Activated naive CD8-positive, alpha-beta T cell treated with anti-CD3 and anti-CD28 coated beads for 36 hours (primary cell): ENCODE data around the gene MAP6. TPM values are rescaled to one million over a fixed set of nuclear protein-coding genes. Genes with fewer than 3 reads are reported as not detected.

ENCODE experiments used
- DNase-seq: peaks from one replicate; pipeline ENCODE4 v3.0.0; 2021
- H3K27ac Mint-ChIP-seq: one replicate; pipeline ENCODE4 v1.8.0; 2022; ENCODE audit warnings: mild to moderate bottlenecking, moderate library complexity, mixed read lengths
- H3K27me3 Mint-ChIP-seq: one replicate; pipeline ENCODE4 v1.8.0; 2022; ENCODE audit warnings: mild to moderate bottlenecking, mixed read lengths
- H3K36me3 Mint-ChIP-seq: one replicate; pipeline ENCODE4 v1.8.0; 2021; ENCODE audit warnings: mild to moderate bottlenecking, mixed read lengths
- H3K4me1 Mint-ChIP-seq: one replicate; pipeline ENCODE4 v1.8.0; 2021; ENCODE audit warnings: mixed read lengths
- H3K4me3 Mint-ChIP-seq: one replicate; pipeline ENCODE4 v1.8.0; 2022; ENCODE audit warnings: mild to moderate bottlenecking, moderate library complexity, mixed read lengths
- H3K9me3 Mint-ChIP-seq: one replicate; pipeline ENCODE4 v1.8.0; 2022; ENCODE audit warnings: mixed read lengths
- total RNA-seq, 2 experiments: library from RNA; stranded (reverse); gene quantifications; one replicate each; pipeline ENCODE4 v1.2.3, GENCODE V29; 2021

The MAP6 gene
- total RNA-seq, 2 experiments from 2014 or later = not detected

DNA sequence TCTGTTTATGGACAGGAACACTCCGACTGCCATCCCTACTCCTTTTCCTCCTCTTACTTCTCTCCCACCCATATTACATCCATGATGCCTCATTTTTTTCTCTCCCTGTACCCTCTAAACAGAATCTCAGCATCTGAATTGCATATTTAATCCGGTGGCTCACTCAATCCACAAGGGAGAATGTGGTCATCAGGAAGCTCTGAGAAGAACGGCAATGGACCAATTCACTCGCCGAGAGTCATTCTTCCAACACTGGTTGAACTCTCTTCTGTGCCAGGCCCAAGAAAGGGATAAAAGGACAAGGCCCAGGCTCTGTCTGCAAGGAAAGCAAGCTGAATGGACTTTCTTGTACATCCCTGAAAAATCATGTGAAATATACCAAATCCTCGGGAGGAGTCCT, 15.9 kb downstream of the MAP6 start:
- Mint-ChIP-seq H3K4me3 (no peak overlapping the region), H3K9me3 (no peaks in the 10 kb centered on the region), H3K27me3 (no peaks in the 10 kb centered on the region), H3K36me3 (no peaks in the 10 kb centered on the region), H3K4me1 (peaks cover 11% of the 10 kb centered on the region), H3K27ac (no peak overlapping the region)
- DNase-seq = no peak

DNA sequence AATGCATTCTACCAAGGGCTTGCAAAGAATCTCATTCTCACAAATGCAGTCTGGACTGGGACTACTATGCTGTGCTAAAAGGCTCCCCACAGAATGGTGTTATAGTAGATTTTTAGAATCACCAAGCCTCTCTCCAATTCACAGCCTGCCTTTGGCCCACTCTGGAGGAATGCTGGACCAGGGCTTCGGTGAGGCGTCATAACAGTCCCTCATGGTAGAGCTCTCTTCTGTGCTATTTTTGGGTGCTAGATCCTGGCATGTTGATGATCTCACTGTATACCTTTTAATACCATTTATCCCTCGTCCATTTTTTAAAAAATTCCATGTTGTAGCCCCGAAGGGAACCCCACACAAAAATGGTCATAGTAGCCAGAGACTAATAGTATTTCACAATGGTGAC, 17.6 kb downstream of the MAP6 start:
- peaks cover 11% of the 10 kb centered on the region for H3K4me1 Mint-ChIP-seq

DNA sequence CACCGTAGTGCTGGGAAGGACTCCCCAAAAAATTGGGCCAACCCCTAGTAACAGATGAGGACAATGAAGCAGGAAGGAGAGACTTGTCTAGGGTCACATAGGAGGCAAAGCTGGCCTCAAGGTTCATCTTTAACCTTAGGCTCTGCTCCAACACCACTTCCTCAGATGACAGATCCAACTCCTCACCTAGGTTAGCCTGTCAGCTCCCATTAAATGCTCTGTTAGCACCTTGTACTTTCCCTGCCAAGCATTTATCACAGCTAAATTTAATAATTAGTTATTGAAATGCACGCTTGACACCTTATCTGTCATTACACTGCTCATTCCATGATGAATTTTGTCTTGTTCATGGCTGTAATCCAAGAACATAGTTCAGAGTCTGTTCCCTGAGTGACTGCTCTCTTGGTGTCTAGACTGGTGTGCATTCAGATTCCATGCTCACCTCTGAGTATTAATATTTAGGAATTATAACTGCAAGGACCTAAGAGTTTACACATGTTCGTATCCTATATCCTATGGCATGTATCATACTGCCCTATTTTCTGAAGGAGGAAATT, 18.6 kb downstream of the MAP6 start:
- H3K36me3 Mint-ChIP-seq = no peaks in the 10 kb centered on the region
- no peaks in the 10 kb centered on the region for H3K27me3 Mint-ChIP-seq
- DNase-seq = no peak
- no peak overlapping the region for H3K4me3 Mint-ChIP-seq
- H3K9me3 Mint-ChIP-seq = no peaks in the 10 kb centered on the region
- H3K27ac Mint-ChIP-seq = no peak overlapping the region
- H3K4me1 Mint-ChIP-seq = peaks cover 11% of the 10 kb centered on the region

More for the DNA sequence above, 17.6 kb downstream of the MAP6 start:
- Mint-ChIP-seq H3K9me3 (no peaks in the 10 kb centered on the region), H3K4me3 (no peak overlapping the region), H3K27ac (no peak overlapping the region), H3K27me3 (no peaks in the 10 kb centered on the region), H3K36me3 (no peaks in the 10 kb centered on the region)
- DNase-seq = no peak

DNA sequence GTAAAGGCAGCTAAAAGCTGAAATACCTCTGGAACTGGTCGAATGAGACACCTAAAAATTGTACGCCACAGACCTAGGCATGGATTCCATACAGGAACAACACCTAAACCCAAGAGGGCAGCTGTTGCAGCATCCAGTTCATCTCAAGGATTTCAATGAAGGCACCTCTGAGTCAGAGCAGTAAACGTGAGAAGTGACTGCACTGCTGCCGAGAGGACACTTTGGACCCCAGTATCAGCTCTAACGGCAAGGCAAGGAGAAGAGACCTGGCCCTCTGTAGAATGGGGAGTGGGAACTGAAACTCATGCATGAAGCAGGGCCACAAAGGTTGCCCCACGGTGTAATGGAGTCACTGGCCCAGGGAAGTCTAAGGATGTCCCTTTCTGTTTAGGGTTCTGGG, 23.9 kb downstream of the MAP6 start:
- Mint-ChIP-seq H3K9me3 (no peaks in the 10 kb centered on the region), H3K4me1 (no peaks in the 10 kb centered on the region), H3K4me3 (no peak overlapping the region), H3K27me3 (no peaks in the 10 kb centered on the region), H3K27ac (no peak overlapping the region), H3K36me3 (no peaks in the 10 kb centered on the region)
- DNase-seq = no peak

DNA sequence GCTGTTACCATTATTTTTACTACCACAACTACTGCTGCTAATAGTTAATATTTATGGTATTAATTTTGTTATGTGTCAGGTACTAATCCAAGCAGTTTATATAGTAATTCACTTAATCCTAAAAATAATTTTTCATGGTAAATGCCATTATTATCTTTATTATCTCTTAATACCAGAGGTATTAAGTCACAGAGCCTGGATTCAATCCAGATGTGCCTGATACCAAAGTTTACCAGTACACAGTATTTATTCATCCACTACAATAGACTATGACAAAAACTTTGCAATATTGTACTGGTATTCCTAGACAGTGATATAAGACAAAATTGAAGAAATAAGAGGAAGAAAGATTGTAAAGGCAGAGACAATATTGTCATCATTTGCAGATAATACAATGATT, 24.5 kb downstream of the MAP6 start:
- Mint-ChIP-seq H3K27me3 (no peaks in the 10 kb centered on the region), H3K9me3 (no peaks in the 10 kb centered on the region), H3K4me3 (no peak overlapping the region), H3K36me3 (no peaks in the 10 kb centered on the region), H3K4me1 (peaks cover 2% of the 10 kb centered on the region), H3K27ac (no peak overlapping the region)
- no peak for DNase-seq

DNA sequence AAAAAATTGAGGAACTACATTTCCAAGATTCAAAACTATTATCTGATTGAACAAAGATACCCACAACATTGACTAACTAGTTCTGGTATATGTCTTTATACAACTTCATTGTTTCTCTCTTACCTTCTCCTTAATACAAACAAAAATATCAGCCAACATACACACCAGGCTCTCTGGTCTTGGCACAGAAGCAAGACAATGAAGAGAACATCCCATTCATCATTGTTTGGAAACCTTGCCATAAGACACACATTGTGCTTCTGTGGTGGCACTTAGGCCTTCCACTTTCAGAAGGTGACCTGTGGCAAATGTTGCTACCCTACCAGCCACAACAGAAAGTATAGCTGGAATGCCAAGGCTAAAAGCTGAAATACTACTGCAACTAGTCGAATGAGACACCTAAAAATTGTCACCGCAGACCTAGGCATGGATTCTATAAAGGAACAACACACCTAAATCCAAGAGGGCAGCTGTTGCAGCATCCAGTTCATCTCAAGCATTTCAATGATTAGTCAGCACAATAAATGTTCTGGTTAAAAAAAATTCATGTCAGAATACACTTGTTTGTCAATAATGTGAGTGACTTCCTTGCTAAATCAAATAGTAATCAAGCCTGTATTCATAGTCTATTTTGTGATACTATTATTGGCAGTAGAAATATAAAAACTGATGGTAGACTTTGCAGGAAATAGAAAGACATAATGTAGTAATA, 26.3 kb downstream of the MAP6 start:
- no peak overlapping the region for H3K4me3 Mint-ChIP-seq
- DNase-seq = no peak
- peaks cover 2% of the 10 kb centered on the region for H3K4me1 Mint-ChIP-seq

DNA sequence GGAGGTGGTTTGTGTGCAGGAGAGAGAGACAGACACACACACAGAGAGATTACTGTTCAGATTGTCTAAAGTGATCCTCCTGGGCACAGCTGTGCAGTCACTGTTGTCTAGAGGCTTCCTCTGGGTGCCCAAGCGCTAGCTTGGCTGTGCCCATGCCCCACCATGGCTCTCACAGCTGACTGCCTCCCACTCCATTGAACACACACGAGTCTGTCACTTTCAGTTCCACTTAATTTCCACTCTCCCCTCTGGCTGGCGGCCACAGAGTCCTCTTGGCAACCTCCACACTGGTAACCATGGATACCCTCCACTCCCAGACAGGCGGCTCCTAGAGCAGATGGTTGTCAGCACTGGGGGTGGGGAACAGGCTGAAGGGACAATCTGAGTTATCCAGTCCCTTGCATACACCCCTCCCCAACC, 29.1 kb downstream of the MAP6 start:
- Mint-ChIP-seq H3K27me3 (peaks cover 25% of the 10 kb centered on the region), H3K4me3 (no peak overlapping the region), H3K9me3 (no peaks in the 10 kb centered on the region), H3K27ac (no peak overlapping the region), H3K4me1 (peaks cover 2% of the 10 kb centered on the region), H3K36me3 (no peaks in the 10 kb centered on the region)
- DNase-seq = no peak

More for the DNA sequence above, 26.3 kb downstream of the MAP6 start:
- Mint-ChIP-seq H3K27me3 (peaks cover 11% of the 10 kb centered on the region), H3K27ac (no peak overlapping the region), H3K36me3 (no peaks in the 10 kb centered on the region), H3K9me3 (no peaks in the 10 kb centered on the region)

DNA sequence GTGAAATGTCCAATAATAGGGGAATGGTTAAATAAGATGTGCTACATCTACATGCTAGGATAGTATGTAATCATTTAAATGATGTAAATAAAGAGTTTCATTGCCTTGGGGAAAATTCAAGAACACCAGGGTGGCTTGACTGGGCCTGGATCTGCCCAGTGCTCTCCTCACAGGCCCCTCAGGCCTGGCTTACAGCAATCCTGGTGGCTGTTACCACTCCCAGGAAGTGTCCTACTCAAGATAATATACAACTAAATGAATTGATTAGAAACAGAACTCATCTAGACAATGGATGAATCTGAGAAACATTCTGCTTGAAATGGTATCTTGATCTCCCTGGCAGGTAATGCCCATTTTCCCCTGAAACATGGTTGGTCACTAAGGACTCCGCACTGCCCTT, 30.8 kb downstream of the MAP6 start:
- Mint-ChIP-seq H3K4me1 (peaks cover 2% of the 10 kb centered on the region), H3K36me3 (no peaks in the 10 kb centered on the region), H3K27ac (no peak overlapping the region), H3K9me3 (no peaks in the 10 kb centered on the region), H3K4me3 (no peak overlapping the region), H3K27me3 (peaks cover 39% of the 10 kb centered on the region)
- DNase-seq = no peak

DNA sequence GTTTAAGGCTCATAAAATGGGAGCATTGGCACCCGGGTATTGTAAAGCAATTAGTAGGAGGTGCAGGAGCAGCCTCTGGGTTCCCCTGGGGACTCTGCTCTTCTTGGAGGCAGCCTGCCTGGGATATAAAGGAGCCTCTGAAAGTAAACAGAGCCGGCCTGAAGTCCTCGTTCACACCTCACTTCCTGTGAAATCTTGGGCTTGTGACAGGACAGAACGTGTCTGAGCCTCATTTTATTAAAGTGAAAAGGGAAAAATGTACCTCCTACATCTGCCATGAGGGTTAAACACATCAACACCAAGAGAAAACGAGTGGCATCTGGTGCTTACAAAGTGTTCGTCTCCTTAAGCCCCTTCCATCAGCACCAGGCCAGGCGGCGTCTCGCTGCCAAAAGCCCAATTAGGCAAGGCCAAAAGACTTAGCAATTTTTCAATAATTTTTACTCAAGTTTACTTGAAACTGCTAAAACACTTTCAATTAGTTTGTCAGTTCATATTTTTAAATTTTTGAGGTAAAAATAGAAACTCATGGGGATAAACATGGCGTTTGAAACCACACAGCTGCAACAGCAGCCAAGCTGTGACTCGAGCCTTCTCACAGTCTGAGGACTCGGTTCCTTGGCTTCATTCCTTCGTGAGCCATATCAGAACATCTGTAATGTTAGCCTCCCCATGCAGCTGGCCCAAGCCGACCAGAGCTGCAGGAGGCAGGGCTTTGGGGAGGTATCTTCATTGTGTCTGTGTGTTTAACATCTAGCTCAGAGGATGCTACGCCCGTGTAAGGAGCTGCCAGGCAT, 33.6 kb downstream of the MAP6 start:
- H3K9me3 Mint-ChIP-seq = no peaks in the 10 kb centered on the region
- no peaks in the 10 kb centered on the region for H3K36me3 Mint-ChIP-seq
- H3K4me1 Mint-ChIP-seq = peaks cover 2% of the 10 kb centered on the region
- peaks cover 55% of the 10 kb centered on the region for H3K27me3 Mint-ChIP-seq
- H3K27ac Mint-ChIP-seq = no peak overlapping the region
- DNase-seq = no peak
- no peak overlapping the region for H3K4me3 Mint-ChIP-seq

DNA sequence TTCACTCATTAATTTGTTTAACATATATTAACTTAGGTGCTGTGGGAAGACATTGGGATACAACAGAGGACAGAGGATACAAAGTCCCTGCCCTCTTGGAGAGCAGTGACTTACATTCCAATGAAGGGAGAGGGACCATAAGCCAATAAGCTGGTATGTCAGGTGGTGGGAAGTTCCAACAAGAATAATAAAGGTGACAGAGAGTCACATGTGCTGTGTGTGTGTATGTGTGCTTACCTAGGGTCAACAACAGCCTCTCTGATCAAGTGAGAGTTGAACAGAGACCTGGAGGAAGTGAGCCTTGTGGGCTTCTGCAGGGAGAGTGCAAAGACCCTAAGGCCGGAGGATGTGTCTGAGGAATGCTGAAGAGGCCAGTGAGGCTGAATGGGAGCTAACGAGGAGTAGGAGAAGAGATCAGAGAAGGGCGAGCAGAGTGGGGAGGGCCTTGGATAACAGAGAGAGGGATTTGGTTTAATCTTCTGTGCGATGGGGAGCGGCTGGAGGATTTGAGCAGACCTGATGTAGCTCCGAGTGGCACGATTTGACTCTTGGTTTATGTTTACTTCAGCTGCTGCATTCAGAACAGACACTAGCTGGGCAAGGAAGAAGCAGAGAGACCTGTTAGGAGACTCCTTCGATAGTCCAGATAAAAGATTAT, 35.3 kb downstream of the MAP6 start:
- Mint-ChIP-seq H3K4me3 (no peak overlapping the region), H3K27me3 (peaks cover 60% of the 10 kb centered on the region), H3K27ac (no peak overlapping the region), H3K9me3 (no peaks in the 10 kb centered on the region), H3K36me3 (no peaks in the 10 kb centered on the region), H3K4me1 (no peaks in the 10 kb centered on the region)
- DNase-seq = no peak

DNA sequence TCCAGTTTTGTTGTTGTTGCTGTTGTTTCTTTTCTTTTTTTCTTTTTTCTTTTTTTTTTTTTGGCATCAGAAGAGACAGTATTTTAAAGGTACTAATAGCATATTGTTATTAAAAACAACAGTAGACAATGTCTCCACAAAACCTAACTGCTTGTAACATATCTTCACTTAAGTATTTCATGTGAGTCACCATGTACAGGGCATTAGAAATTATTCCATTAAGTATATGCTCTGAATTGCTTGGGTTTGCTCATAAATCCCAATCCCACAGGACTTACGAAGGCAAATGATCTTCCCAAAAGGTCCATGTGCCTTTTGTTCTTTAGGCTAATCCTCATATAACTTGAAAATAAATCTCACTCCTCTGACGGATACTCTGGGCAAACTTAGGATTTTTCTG, 35.9 kb downstream of the MAP6 start:
- no peaks in the 10 kb centered on the region for H3K9me3 Mint-ChIP-seq
- H3K27me3 Mint-ChIP-seq = peaks cover 57% of the 10 kb centered on the region
- H3K27ac Mint-ChIP-seq = no peak overlapping the region
- H3K36me3 Mint-ChIP-seq = no peaks in the 10 kb centered on the region
- no peak overlapping the region for H3K4me3 Mint-ChIP-seq
- no peak for DNase-seq
- H3K4me1 Mint-ChIP-seq = no peaks in the 10 kb centered on the region

DNA sequence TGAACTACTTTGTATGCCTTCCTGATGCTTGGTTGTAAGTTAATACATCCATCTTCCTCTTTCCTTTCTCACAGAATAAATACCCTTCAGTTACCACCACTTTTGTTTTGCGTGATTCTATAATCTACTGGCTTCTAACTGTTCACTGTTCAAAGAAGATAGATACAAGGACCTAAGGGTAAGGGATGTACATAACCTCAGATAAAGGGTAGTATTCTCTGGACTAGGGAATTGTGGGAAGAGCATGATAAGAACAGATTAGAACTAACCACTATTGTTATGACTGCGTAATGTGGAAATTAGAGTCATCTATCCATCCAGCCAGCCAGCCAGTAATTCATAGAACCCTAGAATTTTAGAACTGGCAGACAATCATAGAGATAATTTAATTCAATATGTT, 36.4 kb downstream of the MAP6 start:
- Mint-ChIP-seq H3K9me3 (no peaks in the 10 kb centered on the region), H3K4me3 (no peak overlapping the region), H3K27me3 (peaks cover 57% of the 10 kb centered on the region), H3K27ac (no peak overlapping the region), H3K4me1 (no peaks in the 10 kb centered on the region), H3K36me3 (no peaks in the 10 kb centered on the region)
- no peak for DNase-seq

DNA sequence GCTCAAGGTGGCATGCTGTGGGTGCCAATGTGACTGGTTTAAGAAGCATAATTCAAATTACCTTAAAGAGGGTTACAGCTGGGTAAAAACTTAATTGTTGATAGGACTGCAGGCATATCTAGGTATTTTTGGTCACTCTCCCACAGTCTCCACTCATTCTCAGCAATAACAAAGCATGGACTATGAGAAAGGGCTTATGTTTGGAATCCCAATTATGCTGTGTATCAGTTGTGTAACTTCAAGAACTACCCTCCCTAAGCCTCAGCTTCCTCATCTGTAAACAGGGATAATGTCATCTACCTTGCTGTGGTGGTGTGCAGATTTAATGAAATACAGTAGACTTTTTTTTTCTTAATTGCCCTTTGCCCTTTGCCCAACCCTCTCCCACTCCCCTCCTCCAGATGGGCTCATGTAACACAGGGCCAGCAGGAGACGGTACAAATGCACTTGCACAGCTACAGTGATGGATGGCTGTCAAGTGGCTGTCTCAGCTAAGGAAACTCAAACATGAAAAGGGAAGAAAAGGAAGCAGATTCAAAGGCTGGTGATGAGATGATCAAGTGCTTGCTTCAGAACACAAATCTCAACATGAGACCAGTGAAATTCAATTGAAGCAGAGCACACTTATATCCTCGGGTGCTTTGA, 37.6 kb downstream of the MAP6 start:
- DNase-seq = no peak
- Mint-ChIP-seq H3K4me1 (no peaks in the 10 kb centered on the region), H3K4me3 (no peak overlapping the region), H3K27me3 (peaks cover 49% of the 10 kb centered on the region), H3K27ac (no peak overlapping the region), H3K9me3 (no peaks in the 10 kb centered on the region), H3K36me3 (no peaks in the 10 kb centered on the region)

DNA sequence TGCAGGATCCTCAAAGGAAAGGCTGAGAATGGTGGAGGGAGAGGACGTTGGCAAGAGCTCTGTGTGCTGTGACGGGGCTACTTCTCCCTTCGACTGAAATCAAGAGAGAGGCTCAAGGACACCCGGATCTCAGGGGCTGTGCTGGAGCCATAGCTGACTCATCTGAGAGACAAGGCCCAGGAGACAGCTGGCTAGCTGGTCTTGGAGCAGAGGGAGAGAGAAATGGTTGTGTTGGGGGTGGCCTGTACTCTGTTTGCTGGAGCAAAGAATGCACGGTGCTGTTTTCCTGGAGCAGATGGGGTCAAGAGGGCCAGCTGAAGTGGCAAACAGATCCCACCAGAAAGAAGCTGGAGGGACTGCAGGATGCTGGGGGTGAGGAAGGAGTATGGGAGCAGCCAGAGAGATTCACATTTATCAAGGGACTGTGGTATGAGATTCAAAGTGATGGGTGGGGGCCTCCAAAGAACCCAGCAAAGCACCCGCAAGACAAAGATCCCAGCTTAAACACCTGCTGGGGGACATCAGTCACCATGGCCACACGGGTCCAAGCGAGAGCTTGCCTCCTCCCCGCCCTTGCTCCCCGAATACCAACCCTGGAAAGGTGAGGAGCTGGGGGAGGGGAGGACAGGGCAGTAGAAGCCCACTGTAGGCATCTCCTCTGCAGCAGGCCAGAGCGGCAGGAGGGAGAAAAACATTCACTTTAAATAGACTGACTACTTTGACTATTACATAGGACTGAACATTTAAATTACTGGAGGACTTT, 40.8 kb downstream of the MAP6 start:
- H3K4me3 Mint-ChIP-seq = no peak overlapping the region
- H3K9me3 Mint-ChIP-seq = no peaks in the 10 kb centered on the region
- H3K27me3 Mint-ChIP-seq = peaks cover 31% of the 10 kb centered on the region
- H3K4me1 Mint-ChIP-seq = no peaks in the 10 kb centered on the region
- H3K27ac Mint-ChIP-seq = no peak overlapping the region
- H3K36me3 Mint-ChIP-seq = no peaks in the 10 kb centered on the region
- DNase-seq = no peak
